Cardiac muscle cell (in vitro differentiated cells and primary cell): ENCODE results near the gene CERS1. TPM values are rescaled to one million over a fixed set of nuclear protein-coding genes. Genes with fewer than 3 reads are reported as not detected.
A peak's percentile ranks its signal among the peaks of the same experiment; 100 is the strongest.

Source experiments
- DNase-seq, 2 donors: peaks; one replicate each; pipeline versions ENCODE4 v3.0.0 to v3.0.0-alpha.2; 2010 to 2017; ENCODE audit warnings: low read depth in 1 of 2, low spot score in 1 of 2
- H3K27ac ChIP-seq: fragments of 200-600 bp; sonication (generic); 2 replicates; pipeline ENCODE4 v1.5.1; 2016
- H3K27me3 ChIP-seq: fragments of 200-600 bp; sonication (generic); 2 replicates; pipeline ENCODE4 v1.6.0; 2016; ENCODE audit warnings: control low read depth
- H3K36me3 ChIP-seq: fragments of 200-600 bp; sonication (generic); 2 replicates; pipeline ENCODE4 v1.5.1; 2016; ENCODE audit warnings: control low read depth
- H3K4me1 ChIP-seq: fragments of 200-600 bp; sonication (generic); 2 replicates; pipeline ENCODE4 v1.8.1; 2017; ENCODE audit warnings: low read depth, mild to moderate bottlenecking, mixed run types
- H3K4me3 ChIP-seq: fragments of 200-600 bp; sonication (generic); 2 replicates; pipeline ENCODE4 v1.5.1; 2016; ENCODE audit warnings: mild to moderate bottlenecking
- H3K9me3 ChIP-seq: fragments of 200-600 bp; sonication (generic); 2 replicates; pipeline ENCODE4 v1.5.1; 2017; ENCODE audit warnings: low read depth, mild to moderate bottlenecking, control low read depth
- polyA plus RNA-seq: library from polyadenylated mRNA; unstranded; fragments of >200 nt; fragmentation: Nextera tagmentation; extraction: Ambion mirVana; gene quantifications from 2 replicates; pipeline ENCODE4 v1.2.1, GENCODE V29; 2016
- total RNA-seq: library from RNA; depleted of rRNA; stranded (reverse); fragments of >200 nt; gene quantifications from 2 replicates; pipeline ENCODE4 v1.2.3, GENCODE V29; 2016
- TF ChIP-seq, protein P1 (sequence below): IDR thresholded peaks from 2 replicates; pipeline ENCODE4 v1.5.1; 2012; ENCODE audit warnings: low read depth, mild to moderate bottlenecking, low read length

CERS1 gene
- total and polyA plus RNA-seq, 2 experiments from 2014 or later: 15.2 to 29.3 TPM

DNA sequence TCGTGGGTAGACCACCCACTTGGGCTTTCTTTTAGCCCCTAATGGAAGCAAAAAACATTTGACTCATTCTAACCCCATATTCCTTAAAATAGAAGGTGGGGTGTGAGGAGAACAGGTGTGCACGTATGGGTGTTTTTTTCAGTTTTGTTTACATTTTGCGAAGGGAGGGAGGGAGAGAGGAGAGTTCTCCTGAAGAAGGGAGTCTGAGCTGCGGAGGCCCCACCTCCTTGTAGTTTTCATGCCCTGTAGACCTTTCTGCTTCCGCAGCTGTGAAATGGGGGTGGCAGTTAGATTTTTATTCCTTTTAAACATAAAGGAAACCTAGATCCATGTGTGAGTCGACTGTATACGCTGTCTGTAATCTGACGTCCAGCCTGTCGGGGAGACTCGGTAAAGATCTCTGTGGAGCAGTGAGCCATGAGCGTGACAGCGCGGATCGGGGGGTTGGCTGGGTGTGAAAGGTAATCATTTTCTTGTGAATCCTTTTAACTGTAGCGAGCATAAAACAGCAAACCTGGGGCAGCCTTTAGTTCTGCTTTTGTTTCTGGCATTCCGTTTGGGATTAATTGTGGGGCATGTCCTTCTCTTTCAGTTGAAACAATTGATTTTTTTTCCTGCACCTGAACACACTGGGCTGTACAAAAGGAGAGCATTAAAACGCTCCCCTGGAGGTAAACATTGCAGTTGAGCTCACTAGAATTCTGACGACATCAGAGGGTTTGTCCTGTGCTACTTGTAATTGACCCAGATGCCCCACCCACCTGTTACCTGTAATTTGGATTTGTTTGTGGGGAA is 61.9 kb downstream of the CERS1 start:
- Histone ChIP-seq H3K36me3 (no peaks in the 10 kb centered on the region), H3K4me3 (peak overlapping the region; percentile 89), H3K27me3 (peaks cover 6% of the 10 kb centered on the region), H3K9me3 (no peaks in the 10 kb centered on the region), H3K27ac (no peak overlapping the region), H3K4me1 (peaks cover 19% of the 10 kb centered on the region)
- TF ChIP-seq, protein P1, sequence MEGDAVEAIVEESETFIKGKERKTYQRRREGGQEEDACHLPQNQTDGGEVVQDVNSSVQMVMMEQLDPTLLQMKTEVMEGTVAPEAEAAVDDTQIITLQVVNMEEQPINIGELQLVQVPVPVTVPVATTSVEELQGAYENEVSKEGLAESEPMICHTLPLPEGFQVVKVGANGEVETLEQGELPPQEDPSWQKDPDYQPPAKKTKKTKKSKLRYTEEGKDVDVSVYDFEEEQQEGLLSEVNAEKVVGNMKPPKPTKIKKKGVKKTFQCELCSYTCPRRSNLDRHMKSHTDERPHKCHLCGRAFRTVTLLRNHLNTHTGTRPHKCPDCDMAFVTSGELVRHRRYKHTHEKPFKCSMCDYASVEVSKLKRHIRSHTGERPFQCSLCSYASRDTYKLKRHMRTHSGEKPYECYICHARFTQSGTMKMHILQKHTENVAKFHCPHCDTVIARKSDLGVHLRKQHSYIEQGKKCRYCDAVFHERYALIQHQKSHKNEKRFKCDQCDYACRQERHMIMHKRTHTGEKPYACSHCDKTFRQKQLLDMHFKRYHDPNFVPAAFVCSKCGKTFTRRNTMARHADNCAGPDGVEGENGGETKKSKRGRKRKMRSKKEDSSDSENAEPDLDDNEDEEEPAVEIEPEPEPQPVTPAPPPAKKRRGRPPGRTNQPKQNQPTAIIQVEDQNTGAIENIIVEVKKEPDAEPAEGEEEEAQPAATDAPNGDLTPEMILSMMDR: no peak
- no peak for DNase-seq

DNA sequence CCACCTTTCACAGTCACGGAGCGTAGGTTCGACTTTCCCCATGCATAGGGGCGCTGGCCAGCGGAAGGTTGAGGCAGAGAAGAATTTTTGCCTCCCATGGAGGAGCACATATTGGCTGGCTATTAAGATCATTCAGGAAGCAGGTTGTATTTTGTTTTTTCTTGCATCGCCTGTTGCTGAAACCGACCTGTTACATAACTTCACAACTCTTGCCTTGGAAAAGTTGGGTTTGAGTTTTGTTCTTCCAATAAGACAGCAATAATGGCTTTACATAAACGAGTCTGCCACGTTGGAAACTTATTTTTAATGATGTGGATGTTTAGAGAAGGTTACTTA is 62.8 kb downstream of the CERS1 start:
- TF ChIP-seq, protein P1: no peak
- peak overlapping the region; percentile 89 for H3K4me3 ChIP-seq
- H3K27me3 ChIP-seq: peaks cover 9% of the 10 kb centered on the region
- no peak for DNase-seq
- peak overlapping the region; percentile 69 for H3K27ac ChIP-seq
- no peaks in the 10 kb centered on the region for H3K9me3 ChIP-seq
- H3K36me3 ChIP-seq: no peaks in the 10 kb centered on the region
- peaks cover 19% of the 10 kb centered on the region for H3K4me1 ChIP-seq

GRCh38 chr19:18832306-18833140 is 63.4 kb downstream of the CERS1 start:
- peak in 1 of 2 donors; percentile 45 for DNase-seq
- H3K36me3 ChIP-seq: no peaks in the 10 kb centered on the region
- H3K27ac ChIP-seq: peak overlapping the region; percentile 91
- H3K9me3 ChIP-seq: no peaks in the 10 kb centered on the region
- TF ChIP-seq, protein P1: peak; percentile 28
- peak overlapping the region; percentile 89 for H3K4me3 ChIP-seq
- H3K4me1 ChIP-seq: peaks cover 19% of the 10 kb centered on the region
- H3K27me3 ChIP-seq: peaks cover 9% of the 10 kb centered on the region

DNA sequence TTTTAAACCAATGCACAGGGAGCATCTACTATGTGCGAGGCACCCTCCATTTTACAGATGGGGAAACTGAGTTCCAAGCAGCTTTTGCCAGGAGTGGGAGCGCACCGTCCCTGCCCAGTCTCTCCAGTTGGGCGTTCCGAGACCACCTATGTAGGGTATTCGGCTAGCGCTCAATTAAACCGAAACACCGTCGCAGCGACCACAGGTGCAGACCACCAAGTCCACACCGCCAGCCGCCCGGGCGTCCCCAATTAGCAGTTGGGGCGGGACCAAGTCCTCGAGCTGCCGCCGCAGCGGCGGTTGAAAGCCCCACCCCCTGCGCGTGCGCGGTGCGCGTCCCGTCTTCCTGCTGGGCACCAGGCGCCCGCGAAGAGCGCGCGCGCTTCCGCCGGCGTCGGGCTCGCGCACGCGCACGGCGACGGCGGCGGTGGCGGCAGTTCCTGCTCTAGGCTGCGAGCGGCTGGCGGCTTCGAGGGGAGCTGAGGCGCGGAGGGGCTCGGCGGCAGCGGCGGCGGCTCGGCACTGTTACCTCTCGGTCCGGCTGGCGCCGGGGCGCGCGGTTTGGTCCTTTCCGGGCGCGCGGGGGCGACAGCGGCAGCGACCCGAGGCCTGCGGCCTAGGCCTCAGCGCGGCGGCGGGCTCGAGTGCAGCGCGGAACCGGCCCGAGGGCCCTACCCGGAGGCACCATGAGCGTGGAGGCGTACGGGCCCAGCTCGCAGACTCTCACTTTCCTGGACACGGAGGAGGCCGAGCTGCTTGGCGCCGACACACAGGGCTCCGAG is 64.2 kb downstream of the CERS1 start, which contains the start of gene UPF1:
TSS of gene UPF1 (plus strand) at position 436 of the 782 bp plus-strand sequence. CDS start at position 687, 251 bp downstream.
- TF ChIP-seq, protein P1: no peak

GRCh38 chr19:18830488-18830887 is 65.5 kb downstream of the CERS1 start:
- TF ChIP-seq, protein P1: no peak
- Histone ChIP-seq H3K9me3 (no peaks in the 10 kb centered on the region), H3K27ac (no peak overlapping the region), H3K27me3 (peaks cover 9% of the 10 kb centered on the region), H3K4me3 (no peak overlapping the region), H3K36me3 (no peaks in the 10 kb centered on the region), H3K4me1 (peaks cover 19% of the 10 kb centered on the region)
- no peak for DNase-seq

More for the DNA sequence above, 64.2 kb downstream of the CERS1 start, which contains the start of gene UPF1:
- peaks cover 9% of the 10 kb centered on the region for H3K27me3 ChIP-seq
- H3K36me3 ChIP-seq: no peaks in the 10 kb centered on the region
- DNase-seq: peak; percentile 94 to 97
- peak within 1 kb of the TSS; percentile 91 for H3K27ac ChIP-seq
- peak within 1 kb of the TSS; percentile 89 for H3K4me3 ChIP-seq
- H3K4me1 ChIP-seq: peaks cover 19% of the 10 kb centered on the region
- H3K9me3 ChIP-seq: no peaks in the 10 kb centered on the region
